Measurements from ENCODE around the gene ARHGAP32. TPM values are rescaled to one million over a fixed set of nuclear protein-coding genes. Genes with fewer than 3 reads are reported as not detected.

The ARHGAP32 gene
- total RNA-seq, 1 donor from 2014 or later = 3.0 TPM

DNA sequence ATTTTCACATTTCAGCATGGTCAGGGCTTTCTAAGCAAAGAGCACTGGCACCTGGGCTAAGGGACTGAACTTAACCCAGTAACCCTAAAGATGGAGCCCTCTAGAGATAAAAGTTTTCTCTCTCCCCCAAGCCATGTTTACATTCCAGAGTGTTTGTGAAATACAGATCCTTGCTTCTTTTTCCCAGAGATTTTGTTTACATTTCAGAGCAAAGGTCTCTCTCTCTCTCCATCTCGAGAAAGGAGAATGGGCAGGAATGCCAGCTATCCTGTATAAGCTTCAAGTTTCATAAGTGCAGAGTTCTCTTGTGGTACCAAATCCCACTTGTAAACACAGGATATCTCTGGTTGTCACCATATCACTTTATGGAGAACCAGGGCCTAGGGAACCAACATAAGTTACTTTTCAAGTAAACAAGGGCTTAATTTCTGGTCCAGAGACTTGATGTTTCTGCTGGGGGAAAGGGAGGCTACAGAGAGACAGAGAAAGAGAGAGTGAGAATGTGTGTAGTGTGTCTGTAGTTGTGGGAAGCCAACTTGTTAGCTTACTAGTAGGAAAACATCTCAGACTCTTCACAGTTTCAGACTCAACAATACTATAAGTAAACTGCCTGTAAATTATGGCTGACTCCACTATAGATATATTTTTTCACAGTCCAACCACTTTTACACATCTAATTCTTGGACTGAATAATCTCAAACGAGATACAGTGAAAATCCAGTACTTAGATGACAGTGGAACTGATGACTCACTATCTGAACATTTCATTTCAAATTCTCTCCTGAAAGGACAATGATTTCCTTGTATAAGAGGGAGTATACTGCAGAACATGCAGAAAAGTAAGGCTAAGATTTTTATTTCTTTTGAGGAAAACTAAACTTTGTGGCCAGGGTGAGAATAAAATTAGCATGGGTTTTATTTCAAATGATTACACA lies 76.2 kb downstream of the ARHGAP32 start:
- no peak for DNase-seq (ENCODE audit: low read depth in 2 of 2)

DNA sequence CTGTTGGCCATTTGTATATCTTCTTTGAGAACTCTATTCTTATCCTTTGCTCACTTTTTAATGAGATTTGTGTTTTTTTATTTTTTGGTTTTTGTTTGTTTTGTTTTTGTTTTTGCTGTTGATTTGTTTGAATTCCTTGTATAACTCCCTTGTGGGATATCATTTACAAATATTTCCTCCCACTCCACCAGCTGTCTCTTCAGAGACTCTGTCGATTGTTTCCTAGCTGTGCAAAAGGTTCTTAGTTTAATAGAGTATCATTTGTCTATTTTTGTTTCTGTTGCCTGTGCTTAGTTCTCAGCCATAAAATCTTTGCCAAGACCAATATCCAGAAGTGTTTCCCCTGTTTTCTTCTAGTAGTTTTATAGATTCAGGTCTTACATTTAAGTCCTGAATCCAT lies 82.4 kb downstream of the ARHGAP32 start:
- DNase-seq (ENCODE audit: low read depth in 2 of 2) = no peak

DNA sequence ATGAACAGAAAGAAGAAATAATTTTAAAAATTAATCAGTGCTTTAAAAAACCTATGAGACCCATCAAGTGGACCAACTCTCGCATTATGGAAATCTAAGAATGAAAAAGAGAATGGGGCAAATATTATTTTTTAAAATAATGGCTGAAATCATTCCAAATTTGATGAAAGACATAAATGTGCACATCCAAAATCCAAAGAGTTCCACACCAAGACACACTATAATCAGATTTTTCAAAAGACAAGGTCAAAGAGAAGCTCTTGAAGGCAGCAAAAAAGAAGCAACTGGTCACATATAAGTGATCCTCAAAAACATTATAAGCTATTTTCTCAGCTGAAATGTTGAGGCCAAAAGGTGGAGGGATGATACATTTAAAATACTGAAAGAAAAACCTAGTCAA lies 85.3 kb downstream of the ARHGAP32 start:
- DNase-seq (ENCODE audit: low read depth in 2 of 2) = no peak

DNA sequence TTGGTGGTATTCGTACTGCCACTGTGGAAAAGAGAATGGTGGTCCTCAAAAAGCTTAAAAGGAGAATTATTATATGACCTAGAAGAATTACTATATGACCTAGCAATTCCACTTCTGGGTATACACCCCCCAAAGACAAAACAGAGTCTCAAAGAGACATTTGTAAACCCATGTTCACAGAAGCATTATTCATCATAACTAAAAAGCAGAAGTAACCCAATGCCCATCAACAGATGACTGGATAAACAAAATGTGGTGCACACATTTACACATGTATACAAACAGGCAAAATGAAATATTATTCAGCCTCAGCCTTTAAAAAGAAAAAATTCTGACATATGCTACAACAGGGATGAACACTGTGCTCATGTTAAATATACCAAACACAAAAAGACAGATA lies 89.4 kb downstream of the ARHGAP32 start:
- DNase-seq (ENCODE audit: low read depth in 2 of 2) = no peak

DNA sequence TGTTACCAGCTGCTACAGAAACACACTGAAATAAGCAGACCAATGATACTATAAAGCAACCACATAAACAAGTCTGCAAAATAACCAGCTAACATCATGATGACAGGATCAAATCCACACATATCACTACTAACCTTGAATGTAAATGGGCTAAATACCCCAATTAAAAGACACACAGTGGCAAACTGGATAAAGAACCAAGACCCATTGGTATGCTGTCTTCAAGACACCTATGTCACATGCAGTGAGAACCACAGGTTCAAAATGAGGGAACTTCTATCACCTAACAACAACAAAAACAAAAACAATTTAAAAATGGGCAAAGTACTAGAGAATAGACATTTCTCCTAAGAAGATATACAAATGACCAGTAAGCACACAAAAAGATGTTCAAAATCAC lies 89.9 kb downstream of the ARHGAP32 start:
- DNase-seq (ENCODE audit: low read depth in 2 of 2) = no peak

DNA sequence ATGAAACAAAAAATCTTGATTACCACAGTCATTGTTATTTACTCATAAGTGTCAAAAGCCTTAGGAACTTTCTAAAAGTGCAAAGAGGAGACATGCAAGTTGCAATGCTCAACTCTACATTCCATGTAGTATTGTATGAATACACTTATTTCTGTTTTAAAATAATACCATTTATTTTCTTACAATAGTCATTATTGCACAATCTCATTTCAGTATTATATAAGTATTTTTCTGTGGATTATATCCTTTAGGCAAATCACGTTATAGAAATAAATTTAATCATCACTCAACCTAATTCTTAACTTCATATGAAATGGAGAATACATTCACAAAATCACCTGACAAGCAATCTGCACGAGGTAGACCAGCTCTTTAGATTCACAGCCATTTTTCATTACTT lies 98.8 kb downstream of the ARHGAP32 start:
- no peak for DNase-seq (ENCODE audit: low read depth in 2 of 2)

DNA sequence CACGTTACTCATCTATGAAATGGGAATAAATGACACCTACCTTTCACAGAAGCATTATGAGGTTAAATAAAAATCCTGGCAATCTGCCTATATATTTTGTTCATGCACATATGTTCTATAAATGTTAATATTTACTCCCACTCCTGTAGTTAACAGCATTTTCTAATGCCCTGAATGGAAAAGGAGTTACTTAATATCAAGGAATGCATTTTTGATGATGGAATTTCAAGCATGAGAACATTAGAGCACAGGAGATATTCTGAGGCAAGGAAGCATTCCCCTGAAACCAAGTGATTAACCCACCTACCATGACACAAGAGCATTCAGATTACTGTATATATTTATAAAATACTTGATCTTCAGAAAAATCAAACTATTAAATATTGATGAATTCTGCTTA lies 102.1 kb downstream of the ARHGAP32 start:
- DNase-seq (ENCODE audit: low read depth in 2 of 2) = no peak

DNA sequence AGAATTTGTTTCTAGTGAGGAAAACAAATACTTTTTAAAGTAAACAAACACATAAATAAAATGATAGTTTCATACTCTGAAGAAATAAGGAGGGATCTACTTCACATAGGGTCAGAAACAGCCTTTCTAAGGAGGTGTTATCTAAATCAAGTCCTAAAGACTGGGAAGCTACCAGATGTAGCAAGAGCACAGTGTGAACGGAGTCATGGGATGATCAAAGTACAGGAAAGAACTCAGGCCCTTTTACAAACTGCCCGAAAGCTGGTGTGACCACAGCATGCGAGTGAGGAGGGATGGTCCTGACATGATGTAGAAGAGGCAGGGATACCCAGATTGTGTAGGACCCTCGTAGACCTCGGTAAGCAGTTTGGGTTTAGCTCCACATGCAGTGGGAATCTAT lies 102.8 kb downstream of the ARHGAP32 start:
- DNase-seq (ENCODE audit: low read depth in 2 of 2) = no peak

DNA sequence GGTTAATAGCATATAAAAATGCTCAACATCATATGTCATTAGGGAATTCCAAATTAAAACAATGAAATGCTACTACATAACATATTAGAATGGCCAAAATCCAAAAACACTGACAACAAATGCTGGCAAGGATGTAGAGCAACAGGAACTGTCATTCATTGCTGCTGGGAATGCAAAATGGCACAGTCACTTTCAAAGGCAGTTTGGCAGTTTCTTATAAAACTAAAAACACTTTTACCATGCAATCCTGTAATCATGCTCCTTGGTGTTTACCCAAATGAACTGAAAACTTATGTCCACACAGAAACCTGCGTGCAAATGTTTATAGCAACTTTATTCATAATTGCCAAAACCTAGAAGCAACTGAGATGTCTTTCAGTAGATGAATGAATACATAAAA lies 105.1 kb downstream of the ARHGAP32 start:
- no peak for DNase-seq (ENCODE audit: low read depth in 2 of 2)

DNA sequence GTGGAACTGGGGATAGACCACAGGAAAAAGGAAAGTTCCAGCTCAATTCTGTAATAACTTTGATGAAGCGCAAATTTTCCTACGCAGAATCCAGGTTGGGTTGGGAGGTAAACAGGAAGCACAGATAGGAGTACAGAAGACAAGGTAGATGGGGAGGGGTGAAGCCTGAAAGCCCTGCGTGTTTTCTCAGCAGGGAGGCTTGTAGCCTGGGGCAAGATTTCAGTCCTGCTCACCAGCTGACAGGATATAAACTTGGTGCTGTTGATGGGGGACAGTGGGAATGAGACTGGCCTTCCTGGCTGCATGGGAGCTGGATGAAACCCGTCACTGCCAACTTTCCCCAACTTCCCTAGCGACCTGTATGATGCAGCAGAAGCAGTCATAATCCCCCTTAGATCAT lies 114.9 kb downstream of the ARHGAP32 start:
- DNase-seq (ENCODE audit: low read depth in 2 of 2) = no peak

DNA sequence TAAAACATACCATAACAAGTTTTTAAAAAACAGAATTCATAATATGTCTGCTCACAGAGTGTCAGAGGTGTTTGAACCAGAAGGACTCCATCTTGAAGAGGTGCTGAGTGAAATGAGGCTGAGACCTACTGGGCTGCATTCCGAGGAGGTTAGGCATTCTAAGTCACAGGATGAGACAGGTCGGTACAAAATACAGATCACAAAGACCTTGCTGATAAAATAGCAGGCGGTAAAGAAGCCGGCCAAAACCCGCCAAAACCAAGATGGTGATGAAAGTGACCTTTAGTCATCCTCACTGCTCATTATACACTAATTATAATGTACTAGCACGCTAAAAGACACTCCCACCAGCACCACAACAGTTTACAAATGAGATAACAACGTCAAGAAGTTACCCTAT lies 116.4 kb downstream of the ARHGAP32 start:
- DNase-seq (ENCODE audit: low read depth in 2 of 2) = no peak

DNA sequence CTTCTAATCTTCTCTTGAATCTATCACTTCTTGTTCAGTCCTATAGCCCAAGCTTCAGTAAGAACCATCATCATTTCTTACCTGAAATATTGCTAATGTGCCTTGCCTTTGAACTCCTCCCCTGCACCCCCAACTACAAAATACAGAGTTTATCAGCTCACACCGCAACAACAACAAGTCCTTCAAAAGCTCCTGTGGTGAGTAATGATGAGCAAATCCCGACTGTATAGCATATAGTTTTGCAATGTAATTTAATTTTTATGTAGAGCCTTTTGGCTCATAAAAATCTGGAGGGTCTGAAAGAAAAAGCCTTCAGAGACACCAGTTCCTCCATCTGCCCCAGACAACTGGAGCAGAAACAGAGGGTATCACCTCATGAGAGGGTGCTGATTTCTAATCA lies 124.7 kb downstream of the ARHGAP32 start:
- no peak for DNase-seq (ENCODE audit: low read depth in 2 of 2)

DNA sequence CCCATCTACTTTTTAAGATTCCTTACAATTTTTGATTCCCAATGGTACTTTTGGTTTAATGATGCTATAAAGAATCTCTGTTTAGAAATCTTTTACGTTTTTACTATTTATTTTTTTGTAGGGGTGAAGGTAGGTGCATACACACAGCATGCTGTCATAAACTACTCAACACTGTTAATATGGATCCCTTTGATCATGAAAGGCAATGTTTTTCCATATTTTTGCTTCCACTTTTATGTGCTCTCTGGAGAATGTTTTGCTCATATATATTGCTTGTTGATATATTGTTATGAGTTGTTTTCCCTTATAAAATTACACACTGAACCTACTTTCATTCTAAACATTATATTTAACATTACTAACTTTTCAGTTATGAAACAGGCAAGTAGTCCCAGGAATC lies 125.9 kb downstream of the ARHGAP32 start:
- DNase-seq (ENCODE audit: low read depth in 2 of 2) = no peak

DNA sequence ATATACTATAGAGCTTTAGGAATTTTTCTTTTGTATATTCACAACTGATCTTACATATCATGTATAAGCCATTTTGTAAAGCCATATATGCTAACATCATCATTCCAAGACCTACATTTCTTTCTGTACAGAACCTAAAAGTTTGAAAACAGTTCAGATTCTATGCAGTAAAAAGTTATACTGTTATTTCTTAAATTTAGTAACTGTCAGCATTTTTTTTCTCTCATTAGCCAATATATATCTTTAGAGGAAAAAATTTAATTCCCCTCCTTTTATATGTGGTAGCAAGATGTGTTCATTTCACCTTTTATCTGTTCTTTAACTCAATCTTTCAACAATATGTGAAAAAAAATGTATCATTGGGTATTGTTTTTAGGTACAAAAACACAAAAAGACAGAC lies 129.0 kb downstream of the ARHGAP32 start:
- no peak for DNase-seq (ENCODE audit: low read depth in 2 of 2)

DNA sequence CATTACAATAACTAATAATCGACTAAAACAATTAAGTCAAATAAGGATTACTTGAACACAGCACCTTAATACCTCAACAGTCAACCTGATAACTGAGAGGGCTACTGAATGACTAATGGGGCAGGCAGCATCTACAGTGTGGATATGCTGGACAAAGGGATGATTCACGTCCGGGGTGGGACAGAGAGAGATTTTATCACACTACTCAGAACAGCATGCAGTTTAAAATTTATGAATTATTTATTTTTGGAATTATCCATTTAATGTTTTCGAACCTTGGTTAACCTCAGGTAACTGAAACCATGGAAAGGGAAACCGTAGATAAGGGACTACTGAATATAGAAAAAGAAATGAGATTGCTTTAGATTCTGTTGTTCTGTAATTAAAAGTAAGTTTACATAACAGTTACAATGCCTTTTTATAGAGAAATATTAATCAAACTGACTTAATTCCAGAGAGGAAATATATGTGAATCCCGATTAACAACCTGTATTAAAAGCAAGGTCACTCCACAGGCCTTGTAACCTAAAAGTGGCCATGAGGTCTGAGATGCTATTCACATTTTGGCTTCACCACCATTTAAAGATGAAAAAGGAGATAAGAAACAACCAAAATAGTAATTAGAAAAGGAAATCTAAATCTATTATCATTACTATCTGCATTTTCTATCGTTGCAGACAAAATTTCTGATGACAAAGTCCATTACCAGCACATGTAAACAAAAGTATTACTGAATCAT lies 130.5 kb downstream of the ARHGAP32 start:
- peak in 1 of 2 donors; percentile 36 for DNase-seq (ENCODE audit: low read depth in 2 of 2)

DNA sequence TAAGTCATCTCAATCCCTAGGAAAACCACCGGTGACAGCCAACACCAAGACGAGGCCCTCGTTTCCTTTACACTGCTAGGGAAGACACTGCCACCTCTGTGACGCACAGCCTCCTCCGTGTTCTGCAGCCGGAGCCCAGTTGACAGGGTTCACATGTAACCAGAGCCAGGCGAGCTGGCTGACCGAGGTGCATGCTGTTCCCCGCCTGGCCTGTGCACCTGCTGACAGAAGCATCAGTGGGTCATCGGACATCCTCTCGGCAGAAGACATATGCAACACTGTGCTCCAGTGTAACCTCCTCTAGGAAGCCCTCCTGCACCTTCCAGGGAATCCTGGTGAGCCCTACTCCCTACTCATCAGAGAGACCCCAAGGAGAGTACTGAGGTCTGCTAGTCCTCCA lies 135.2 kb downstream of the ARHGAP32 start:
- DNase-seq (ENCODE audit: low read depth in 2 of 2) = no peak

DNA sequence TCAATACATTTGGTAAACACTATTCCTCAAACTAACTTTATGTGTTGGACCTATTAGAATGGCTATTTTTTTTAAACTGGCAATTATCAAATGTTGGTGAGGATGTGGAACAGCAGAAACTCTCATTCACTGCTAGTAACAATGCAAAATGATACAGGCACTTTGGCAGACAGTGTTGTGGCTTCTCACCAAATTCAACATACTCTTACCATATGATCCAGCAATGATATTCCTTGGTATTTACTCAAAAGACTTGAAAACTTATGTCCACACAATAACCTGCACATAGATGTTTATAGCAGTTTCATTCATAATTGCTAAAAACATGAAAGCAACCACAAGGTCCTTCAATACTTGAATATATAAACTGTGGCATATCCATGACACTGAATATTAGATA lies 136.9 kb downstream of the ARHGAP32 start:
- DNase-seq (ENCODE audit: low read depth in 2 of 2) = no peak

DNA sequence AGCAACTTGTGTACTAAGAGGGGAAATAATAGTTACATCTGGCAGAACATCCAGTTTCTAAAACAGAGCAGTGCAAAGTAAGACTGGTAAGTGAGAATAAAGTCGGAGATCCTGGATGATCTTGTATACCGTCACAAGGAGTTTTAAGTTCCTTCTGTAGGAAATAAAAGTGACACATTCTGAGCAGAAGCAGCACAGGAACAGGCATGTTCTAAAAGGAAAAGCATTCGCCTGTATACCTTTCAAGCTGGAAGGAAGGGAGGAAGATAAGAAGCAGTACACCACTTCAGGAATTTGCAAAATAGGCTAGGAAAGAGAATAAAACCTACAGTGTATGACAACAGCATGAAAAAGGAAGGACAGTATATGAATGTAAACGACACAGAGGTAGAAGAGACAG lies 143.2 kb downstream of the ARHGAP32 start:
- no peak for DNase-seq (ENCODE audit: low read depth in 2 of 2)

DNA sequence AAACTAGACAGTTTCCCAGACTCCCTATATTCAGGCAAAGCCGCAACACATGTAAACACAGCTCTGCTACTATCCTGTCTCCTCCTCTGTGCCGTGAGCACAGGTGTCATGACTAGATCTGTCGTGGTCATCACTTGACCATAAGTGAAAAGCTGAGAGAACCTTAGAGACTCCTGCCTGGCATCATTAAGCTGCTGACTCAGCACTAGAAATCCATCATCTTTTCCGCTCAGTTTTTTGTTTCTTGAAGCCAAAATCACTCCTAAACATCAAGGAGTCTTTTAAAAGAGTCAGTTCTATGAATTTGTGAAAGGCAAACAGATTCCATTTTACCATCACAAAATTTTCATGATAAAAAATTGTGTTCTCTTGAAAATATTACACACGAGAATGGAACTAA lies 147.0 kb downstream of the ARHGAP32 start:
- DNase-seq (ENCODE audit: low read depth in 2 of 2) = no peak

DNA sequence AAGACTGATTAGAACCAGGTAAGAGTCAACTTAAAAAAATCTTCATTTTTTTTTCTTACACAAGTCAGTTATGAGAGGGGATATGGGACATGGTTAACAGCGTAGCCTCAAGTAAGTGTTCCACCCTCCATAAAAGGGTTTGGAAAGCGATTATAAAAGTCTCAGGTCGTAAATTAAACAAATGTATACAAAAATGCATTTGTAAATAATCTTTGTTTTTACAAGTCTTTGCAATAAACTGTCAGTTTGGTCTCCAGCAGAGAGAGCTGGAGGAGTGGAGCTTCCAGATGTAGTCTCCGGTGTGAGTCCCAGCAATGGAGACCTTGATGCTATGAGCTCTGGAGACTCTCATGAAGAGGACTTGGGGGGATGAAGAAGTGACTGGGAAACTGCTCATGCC lies 149.6 kb downstream of the ARHGAP32 start:
- no peak for DNase-seq (ENCODE audit: low read depth in 2 of 2)

DNA sequence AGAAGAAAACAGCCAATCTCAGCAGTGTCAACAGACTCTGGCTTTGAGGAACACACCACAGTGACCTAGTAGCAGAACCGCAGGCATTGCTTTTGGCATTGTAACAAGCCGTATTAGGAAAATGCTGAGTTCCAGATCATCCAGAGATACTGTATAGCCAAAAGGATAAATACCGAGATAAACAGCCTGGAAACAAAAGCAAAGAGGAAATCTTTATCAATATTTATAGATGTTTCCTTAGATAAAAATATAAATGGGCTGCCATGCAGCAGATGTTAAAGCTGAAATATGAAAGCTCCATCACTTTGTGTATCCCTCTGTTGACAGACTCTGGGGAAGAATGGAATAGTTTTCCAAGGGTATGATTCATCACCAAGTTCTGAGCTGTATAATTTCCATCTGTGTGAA lies 150.5 kb downstream of the ARHGAP32 start:
- no peak for DNase-seq (ENCODE audit: low read depth in 2 of 2)

DNA sequence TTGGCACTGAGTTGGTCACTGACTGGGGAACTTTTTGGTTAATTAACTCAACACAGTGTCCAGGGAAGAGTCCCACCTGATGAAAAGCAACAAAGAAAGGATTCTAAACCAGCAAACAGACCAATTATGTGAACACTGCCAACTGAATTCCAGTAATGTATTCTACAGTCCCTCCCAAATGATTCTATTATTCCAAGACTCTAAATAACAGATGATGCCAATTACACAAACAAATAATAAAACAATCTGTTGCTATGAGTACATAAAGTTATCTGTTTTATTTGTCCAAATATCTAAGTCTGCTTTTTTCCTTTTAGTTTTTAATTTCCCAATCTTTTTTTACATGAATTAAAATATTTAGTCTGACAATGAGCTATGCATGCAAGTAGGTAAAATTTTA lies 151.2 kb downstream of the ARHGAP32 start:
- DNase-seq (ENCODE audit: low read depth in 2 of 2) = no peak

DNA sequence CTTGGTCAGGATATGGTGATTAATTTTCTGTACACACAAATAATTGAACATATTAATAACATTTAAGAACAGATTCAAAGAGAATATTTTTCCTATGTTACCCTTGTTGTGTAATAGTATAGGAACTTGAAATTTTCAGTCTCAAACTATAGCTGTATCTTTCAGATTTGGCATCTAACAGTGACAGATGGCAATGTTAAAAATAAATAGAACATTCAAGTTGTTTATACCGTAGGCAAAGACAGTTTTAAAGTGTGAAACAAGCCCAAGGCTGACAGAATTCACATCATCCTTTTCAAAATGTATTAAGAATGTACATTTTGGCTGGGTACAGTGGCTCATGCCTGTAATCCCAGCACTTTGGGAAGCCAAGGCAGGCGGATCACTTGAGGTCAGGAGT lies 156.9 kb downstream of the ARHGAP32 start:
- DNase-seq (ENCODE audit: low read depth in 2 of 2) = no peak

All from dermis microvascular lymphatic vessel endothelial cell (primary cell).